Hematopoietic multipotent progenitor cell treated with erythropoietin and hydrocortisone succinate and interleukin-3 and kit ligand, for 15 days (in vitro differentiated cells): ENCODE results near the gene KDM2B.
"Not testable (repeated sequence)": the region's sequence is repeated elsewhere in the genome, so short reads cannot be mapped to it uniquely, and the experiment has no call there.

Source experiments
- DNase-seq: peaks from one replicate; pipeline ENCODE4 v3.0.0-alpha.2; 2015; ENCODE audit warnings: low spot score

Gene KDM2B

GRCh38 chr12:121499929-121500793 is 80.7 kb downstream of the KDM2B start:
- peak; percentile 78 for DNase-seq

GRCh38 chr12:121495746-121496145 is 85.1 kb downstream of the KDM2B start:
- no peak for DNase-seq

- peak; percentile 60 for DNase-seq
Observed at GRCh38 chr12:121494093-121494787, 86.6 kb downstream of the KDM2B start.

GRCh38 chr12:121490401-121491281 is 90.2 kb downstream of the KDM2B start:
- DNase-seq, result no peak

- no peak for DNase-seq
Observed at GRCh38 chr12:121489874-121490273, 90.9 kb downstream of the KDM2B start.

GRCh38 chr12:121484967-121485366 is 95.9 kb downstream of the KDM2B start:
- no peak for DNase-seq

- DNase-seq, result not testable (repeated sequence)
Observed at GRCh38 chr12:121484564-121484963, 96.3 kb downstream of the KDM2B start.

- no peak for DNase-seq
Observed at GRCh38 chr12:121483949-121484348, 96.9 kb downstream of the KDM2B start.

- no peak for DNase-seq
Observed at GRCh38 chr12:121476477-121476876, 104.3 kb downstream of the KDM2B start.

- no peak for DNase-seq
Observed at GRCh38 chr12:121475279-121475678, 105.5 kb downstream of the KDM2B start.

GRCh38 chr12:121472150-121472905 is 108.5 kb downstream of the KDM2B start:
- no peak for DNase-seq

GRCh38 chr12:121470751-121471150 is 110.1 kb downstream of the KDM2B start:
- DNase-seq, result no peak

- no peak for DNase-seq
Observed at GRCh38 chr12:121468499-121468801, 112.4 kb downstream of the KDM2B start.

- no peak for DNase-seq
Observed at GRCh38 chr12:121467638-121468498, 113.0 kb downstream of the KDM2B start.

GRCh38 chr12:121466794-121467637 is 113.8 kb downstream of the KDM2B start:
- DNase-seq, result peak; percentile 78

- no peak for DNase-seq
Observed at GRCh38 chr12:121465921-121466793, 114.7 kb downstream of the KDM2B start.

- no peak for DNase-seq
Observed at GRCh38 chr12:121464331-121464730, 116.5 kb downstream of the KDM2B start.

GRCh38 chr12:121461048-121461447 is 119.8 kb downstream of the KDM2B start:
- no peak for DNase-seq

GRCh38 chr12:121456551-121456950 is 124.3 kb downstream of the KDM2B start:
- no peak for DNase-seq
